Heart left ventricle (tissue), 13 donors: ENCODE measurements around the gene SLC24A4.

Source experiments
- POLR2A ChIP-seq, 2 donors: fragments of 450-650 bp; IDR thresholded peaks; one replicate each; pipeline ENCODE4 v1.6.1; 2017; ENCODE audit warnings: antibody characterized with exemption in 2 of 2, mild to moderate bottlenecking in 2 of 2, moderate library complexity in 2 of 2
- TF ChIP-seq, protein P1 (sequence below), 12 donors: fragments of 200-600 bp; sonication (generic) in 4 of 12; IDR thresholded peaks; one replicate each; pipeline versions ENCODE4 v1.5.0 to v1.8.0; 2018 to 2022; ENCODE audit warnings: antibody characterized with exemption in 12 of 12, mild to moderate bottlenecking in 5 of 12
- donor health status: ischemic (EF 13 %, LVEDD 7.1; RV severe dilation, severe dysfunction).
- donor health status: DM: no; HTN: yes; CAD: no.
- donor health status: DM: no; HTN: no; CAD: no.
- donor health status: ischemic (EF 25% LVEDD 6.9; RV normal size, moderate dysfunction).
- donor health status: ischemic (EF 25% LVEDD 5.7; RV mildly dilated, moderate dysfunction).
- donor health status: ischemic (EF 35%, LVEDD 5.7; RV mildly dilated, moderate dysfunction).
- donor health status: nonischemic (EF 11% LVEDD 7.7; RV severe dilation, severe dysfunction).
- donor health status: DM: yes; HTN: yes; CAD: no.
- donor health status: PGD.
- donor health status: ischemic (EF 29% LVEDD 5.4; RV normal size, mild dysfunction).
- donor health status: nonischemic (EF 23%, LVEDD 6.1; RV moderate dilation, normal function).

DNA sequence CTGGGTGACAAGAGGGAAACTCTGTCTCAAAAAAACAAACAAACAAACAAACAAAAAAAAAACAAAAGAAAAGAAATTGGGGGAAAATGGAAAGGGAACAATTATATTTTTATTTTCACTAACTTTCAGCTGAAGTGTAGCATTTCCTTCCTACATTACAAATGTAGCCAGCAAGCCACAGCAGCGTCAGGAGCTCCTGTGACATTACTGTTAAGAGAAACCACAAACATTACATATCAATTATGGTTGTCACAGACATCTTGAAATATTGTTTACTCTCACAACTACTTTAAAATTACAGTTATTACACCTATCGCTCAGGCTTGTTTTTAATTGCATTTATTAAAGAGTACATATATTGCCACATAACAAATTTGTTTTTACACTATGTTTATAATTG lies 49.8 kb upstream of the SLC24A4 start:
- TF ChIP-seq, protein P1, sequence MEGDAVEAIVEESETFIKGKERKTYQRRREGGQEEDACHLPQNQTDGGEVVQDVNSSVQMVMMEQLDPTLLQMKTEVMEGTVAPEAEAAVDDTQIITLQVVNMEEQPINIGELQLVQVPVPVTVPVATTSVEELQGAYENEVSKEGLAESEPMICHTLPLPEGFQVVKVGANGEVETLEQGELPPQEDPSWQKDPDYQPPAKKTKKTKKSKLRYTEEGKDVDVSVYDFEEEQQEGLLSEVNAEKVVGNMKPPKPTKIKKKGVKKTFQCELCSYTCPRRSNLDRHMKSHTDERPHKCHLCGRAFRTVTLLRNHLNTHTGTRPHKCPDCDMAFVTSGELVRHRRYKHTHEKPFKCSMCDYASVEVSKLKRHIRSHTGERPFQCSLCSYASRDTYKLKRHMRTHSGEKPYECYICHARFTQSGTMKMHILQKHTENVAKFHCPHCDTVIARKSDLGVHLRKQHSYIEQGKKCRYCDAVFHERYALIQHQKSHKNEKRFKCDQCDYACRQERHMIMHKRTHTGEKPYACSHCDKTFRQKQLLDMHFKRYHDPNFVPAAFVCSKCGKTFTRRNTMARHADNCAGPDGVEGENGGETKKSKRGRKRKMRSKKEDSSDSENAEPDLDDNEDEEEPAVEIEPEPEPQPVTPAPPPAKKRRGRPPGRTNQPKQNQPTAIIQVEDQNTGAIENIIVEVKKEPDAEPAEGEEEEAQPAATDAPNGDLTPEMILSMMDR (IDR thresholded peaks at IDR 0.05): no peak
- TF ChIP-seq POLR2A (IDR thresholded peaks at IDR 0.05): no peak
